Muscle of arm (tissue), 12 donors: Measurements from ENCODE around the gene STX17. TPM values are rescaled to one million over a fixed set of nuclear protein-coding genes. Genes with fewer than 3 reads are reported as not detected.

Source experiments
- DNase-seq: peaks from one replicate; pipeline ENCODE4 v3.0.0-alpha.2; 2013
- polyA plus RNA-seq, 12 donors: library from polyadenylated mRNA; unstranded; fragments of 120-200 nt; gene quantifications; one replicate each; pipeline ENCODE4 v1.2.1, GENCODE V29; 2013; ENCODE audit not compliant: insufficient read length in 12 of 12

The STX17 gene
- polyA plus RNA-seq, 12 donors: 12.5 to 21.0 (median 17.8) TPM; not detected in 1

GRCh38 chr9:99903393-99903792 lies 3.1 kb upstream of the STX17 start:
- DNase-seq: no peak

GRCh38 chr9:99905833-99906402 lies 536 bp upstream of the STX17 start:
- DNase-seq: no peak

- DNase-seq: no peak
Measured at GRCh38 chr9:99907208-99907532, 716 bp downstream of the STX17 start.

GRCh38 chr9:99911600-99911999 lies 5.1 kb downstream of the STX17 start:
- no peak for DNase-seq

GRCh38 chr9:99916650-99917049 lies 10.2 kb downstream of the STX17 start:
- DNase-seq: no peak

- DNase-seq: no peak
Measured at GRCh38 chr9:99918134-99918533, 11.7 kb downstream of the STX17 start.

GRCh38 chr9:99919930-99920329 lies 13.5 kb downstream of the STX17 start:
- DNase-seq: no peak

GRCh38 chr9:99921875-99922710 lies 15.6 kb downstream of the STX17 start:
- no peak for DNase-seq

- no peak for DNase-seq
Measured at GRCh38 chr9:99922711-99923030, 16.2 kb downstream of the STX17 start.

GRCh38 chr9:99925541-99925940 lies 19.1 kb downstream of the STX17 start:
- DNase-seq: no peak

GRCh38 chr9:99929652-99930051 lies 23.2 kb downstream of the STX17 start:
- no peak for DNase-seq

- DNase-seq: no peak
Measured at GRCh38 chr9:99931155-99931840, 24.8 kb downstream of the STX17 start.

GRCh38 chr9:99936947-99937587 lies 30.6 kb downstream of the STX17 start:
- no peak for DNase-seq

- DNase-seq: no peak
Measured at GRCh38 chr9:99947395-99947794, 40.9 kb downstream of the STX17 start.

GRCh38 chr9:99948482-99948881 lies 42.0 kb downstream of the STX17 start:
- no peak for DNase-seq

- DNase-seq: peak; percentile 5
Measured at GRCh38 chr9:99948896-99949295, 42.4 kb downstream of the STX17 start.

GRCh38 chr9:99953861-99954507 lies 47.5 kb downstream of the STX17 start:
- no peak for DNase-seq

GRCh38 chr9:99954819-99955218 lies 48.4 kb downstream of the STX17 start:
- peak; percentile 8 for DNase-seq

GRCh38 chr9:99955606-99956005 lies 49.2 kb downstream of the STX17 start:
- DNase-seq: no peak

GRCh38 chr9:99962680-99963261 lies 56.3 kb downstream of the STX17 start:
- DNase-seq: no peak

GRCh38 chr9:99964336-99964735 lies 57.9 kb downstream of the STX17 start:
- no peak for DNase-seq

- no peak for DNase-seq
Measured at GRCh38 chr9:99966001-99966400, 59.5 kb downstream of the STX17 start.
